Psoas muscle (tissue), 8 donors: Measurements from ENCODE around the gene PPP6R1. TPM values are rescaled to one million over a fixed set of nuclear protein-coding genes. Genes with fewer than 3 reads are reported as not detected.

Source experiments
- ATAC-seq, 4 donors: fragments of 200-7000 bp; cut with Tn5 transposase; one replicate each; pipeline ENCODE4 v1.9.1; 2020; ENCODE audit warnings: moderate library complexity in 3 of 4, mild to moderate bottlenecking in 2 of 4
- DNase-seq, 2 donors: peaks; one replicate each; pipeline ENCODE4 v3.0.0-alpha.2; 2020
- H3K27ac ChIP-seq: fragments of 200-600 bp; one replicate; pipeline ENCODE4 v1.8.0; 2022
- H3K27me3 ChIP-seq, 3 donors: fragments of 200-600 bp in 1 of 3; one replicate each; pipeline versions ENCODE4 v1.6.1 to v1.8.0; 2013 to 2022; ENCODE audit warnings: low read length in 2 of 3, mild to moderate bottlenecking in 2 of 3, moderate library complexity in 1 of 3; ENCODE audit not compliant: insufficient read depth in 3 of 3
- H3K36me3 ChIP-seq, 2 donors: fragments of 200-600 bp in 1 of 2; one replicate each; pipeline versions ENCODE4 v1.6.1 to v1.8.0; 2013 to 2022; ENCODE audit warnings: low read depth in 1 of 2, mild to moderate bottlenecking in 1 of 2, moderate library complexity in 1 of 2; ENCODE audit not compliant: insufficient read depth in 1 of 2
- H3K4me1 ChIP-seq: fragments of 200-600 bp; one replicate; pipeline ENCODE4 v1.8.0; 2022
- H3K4me3 ChIP-seq: fragments of 200-600 bp; one replicate; pipeline ENCODE4 v1.8.0; 2022; ENCODE audit warnings: mild to moderate bottlenecking
- H3K9me3 ChIP-seq: fragments of 200-600 bp; one replicate; pipeline ENCODE4 v1.8.0; 2022
- WGBS, 3 donors: extraction: QIAGEN DNeasy Blood & Tissue Kit; methylation state at CpG; one replicate each; pipeline versions ENCODE4 v1.1.6 to v1.1.7; 2013; 5-methylcytosine and 5-hydroxymethylcytosine counted together
- intact Hi-C, 2 donors: fragments of 100-400 bp; cut with DNase I; formaldehyde crosslinking; loops; one replicate each; pipeline versions ENCODE4 v1.11.0 to v1.14.2; 2022
- polyA plus RNA-seq, 3 donors: library from polyadenylated mRNA; stranded (reverse); fragments of 200-250 nt; gene quantifications; one replicate each; pipeline ENCODE4 v1.2.3, GENCODE V29; 2013
- total RNA-seq, 4 donors: library from RNA; stranded (reverse); fragmentation: NEBNext Ultra II Directional in 2 of 4; extraction: Animal tissue kit (Norgen Biotek cat#: 25700) in 2 of 4; gene quantifications; one replicate each; pipeline versions ENCODE4 v1.2.1 to v1.2.4, GENCODE V29; 2021 to 2023
- TF ChIP-seq, protein P1 (sequence below): fragments of 200-600 bp; IDR thresholded peaks from one replicate; pipeline ENCODE4 v1.8.0; 2022; ENCODE audit warnings: antibody characterized with exemption
- donor health status: healthy with polysubstance abuse.
- donor health status: DM: no; HTN: no; CAD: no; lungs with moderate emphysema.
- donor health status: Bipolar disorder and iron deficiency.
- donor health status: healthy.
- donor health status: DM: yes; HTN: yes; CAD: no.
- donor health status: DM: no; HTN: no; CAD: no.
- donor health status: DM: no; HTN: no; CAD: no.
- donor health status: DM: yes; HTN: yes; CAD: no.

PPP6R1 gene
- total and polyA plus RNA-seq, 7 donors, result 27.9 to 72.3 (median 45.6) TPM

DNA sequence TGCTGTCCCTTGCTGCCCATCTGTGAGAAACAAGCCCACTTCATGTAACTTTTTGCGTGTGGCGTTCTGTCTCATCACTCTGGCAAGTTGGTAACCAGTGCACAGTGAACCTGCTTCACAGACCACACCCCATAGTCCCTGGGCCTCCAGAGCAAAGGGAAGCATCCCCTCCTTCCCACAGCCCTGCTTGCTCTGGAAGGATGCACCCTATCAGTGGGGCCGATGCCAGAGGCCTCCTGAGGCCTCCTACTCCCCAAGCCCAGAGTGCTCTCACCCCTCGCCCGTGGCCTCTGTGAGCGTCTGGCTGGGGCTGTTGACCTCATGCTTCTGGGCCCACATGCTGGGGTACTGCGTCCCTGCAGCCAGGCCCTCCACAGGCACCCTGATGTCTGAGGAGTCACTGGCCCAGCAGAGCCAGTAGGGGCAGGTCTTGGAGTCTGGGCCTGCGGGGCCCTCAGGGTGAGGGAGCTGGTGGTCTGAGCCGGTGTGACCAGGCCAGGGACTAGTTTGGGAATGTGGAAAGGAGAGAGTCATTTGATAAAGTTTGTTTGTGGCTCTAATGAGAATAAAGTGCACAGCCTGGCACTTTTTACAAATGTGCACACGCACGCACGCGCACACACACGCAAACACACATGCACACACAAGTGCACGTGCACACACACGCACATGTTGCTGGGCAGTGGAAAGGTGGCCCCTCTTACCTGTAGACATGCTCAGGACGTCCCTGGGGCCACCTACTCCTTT is 35.4 kb downstream of the PPP6R1 start:
- TF ChIP-seq, protein P1, sequence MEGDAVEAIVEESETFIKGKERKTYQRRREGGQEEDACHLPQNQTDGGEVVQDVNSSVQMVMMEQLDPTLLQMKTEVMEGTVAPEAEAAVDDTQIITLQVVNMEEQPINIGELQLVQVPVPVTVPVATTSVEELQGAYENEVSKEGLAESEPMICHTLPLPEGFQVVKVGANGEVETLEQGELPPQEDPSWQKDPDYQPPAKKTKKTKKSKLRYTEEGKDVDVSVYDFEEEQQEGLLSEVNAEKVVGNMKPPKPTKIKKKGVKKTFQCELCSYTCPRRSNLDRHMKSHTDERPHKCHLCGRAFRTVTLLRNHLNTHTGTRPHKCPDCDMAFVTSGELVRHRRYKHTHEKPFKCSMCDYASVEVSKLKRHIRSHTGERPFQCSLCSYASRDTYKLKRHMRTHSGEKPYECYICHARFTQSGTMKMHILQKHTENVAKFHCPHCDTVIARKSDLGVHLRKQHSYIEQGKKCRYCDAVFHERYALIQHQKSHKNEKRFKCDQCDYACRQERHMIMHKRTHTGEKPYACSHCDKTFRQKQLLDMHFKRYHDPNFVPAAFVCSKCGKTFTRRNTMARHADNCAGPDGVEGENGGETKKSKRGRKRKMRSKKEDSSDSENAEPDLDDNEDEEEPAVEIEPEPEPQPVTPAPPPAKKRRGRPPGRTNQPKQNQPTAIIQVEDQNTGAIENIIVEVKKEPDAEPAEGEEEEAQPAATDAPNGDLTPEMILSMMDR, result no peak
- intact Hi-C loops, result no loop called here
- 82 to 83% (median 83%) methylated on average over 17 of the region's 17 CpGs for WGBS, 3 donors
- Histone ChIP-seq H3K27ac (no peak overlapping the region), H3K27me3 (no peaks in the 10 kb centered on the region), H3K9me3 (peaks cover 2% of the 10 kb centered on the region), H3K4me3 (no peak overlapping the region), H3K4me1 (no peaks in the 10 kb centered on the region), H3K36me3 (peaks cover 0 to 18% of the 10 kb centered on the region in 2 donors)
- ATAC-seq (peak in 2 of 4 donors; percentile 11 to 15), DNase-seq (no peak)

DNA sequence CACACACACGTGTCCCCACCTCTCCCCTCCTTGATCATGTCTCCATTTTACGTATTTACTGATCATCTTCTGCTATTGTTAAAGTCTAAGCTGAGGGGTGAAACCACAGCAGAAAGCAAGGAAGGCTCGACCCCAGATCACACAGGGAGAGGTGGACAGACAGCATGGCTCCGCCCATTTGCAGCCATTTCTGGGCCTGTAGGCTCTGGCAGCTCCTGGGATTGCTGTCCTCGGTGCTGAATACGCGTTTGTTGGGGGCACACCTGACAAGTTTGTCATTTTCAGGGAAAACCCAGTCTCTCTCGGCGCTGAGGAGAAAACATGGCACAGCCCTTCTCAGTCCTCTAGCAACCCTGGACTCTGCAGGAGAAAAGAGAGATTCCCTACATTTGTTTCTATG is 38.3 kb downstream of the PPP6R1 start:
- WGBS, 3 donors, result 66 to 76% (median 73%) methylated on average over 9 of the region's 9 CpGs
- intact Hi-C loops, result no loop called here
- peaks cover 2% of the 10 kb centered on the region for H3K9me3 ChIP-seq
- TF ChIP-seq, protein P1, result no peak
- H3K27me3 ChIP-seq, result no peaks in the 10 kb centered on the region
- no peaks in the 10 kb centered on the region for H3K4me1 ChIP-seq
- ATAC-seq (no peak), DNase-seq (no peak)
- H3K4me3 ChIP-seq, result no peak overlapping the region
- H3K27ac ChIP-seq, result no peak overlapping the region
- no peaks in the 10 kb centered on the region for H3K36me3 ChIP-seq

DNA sequence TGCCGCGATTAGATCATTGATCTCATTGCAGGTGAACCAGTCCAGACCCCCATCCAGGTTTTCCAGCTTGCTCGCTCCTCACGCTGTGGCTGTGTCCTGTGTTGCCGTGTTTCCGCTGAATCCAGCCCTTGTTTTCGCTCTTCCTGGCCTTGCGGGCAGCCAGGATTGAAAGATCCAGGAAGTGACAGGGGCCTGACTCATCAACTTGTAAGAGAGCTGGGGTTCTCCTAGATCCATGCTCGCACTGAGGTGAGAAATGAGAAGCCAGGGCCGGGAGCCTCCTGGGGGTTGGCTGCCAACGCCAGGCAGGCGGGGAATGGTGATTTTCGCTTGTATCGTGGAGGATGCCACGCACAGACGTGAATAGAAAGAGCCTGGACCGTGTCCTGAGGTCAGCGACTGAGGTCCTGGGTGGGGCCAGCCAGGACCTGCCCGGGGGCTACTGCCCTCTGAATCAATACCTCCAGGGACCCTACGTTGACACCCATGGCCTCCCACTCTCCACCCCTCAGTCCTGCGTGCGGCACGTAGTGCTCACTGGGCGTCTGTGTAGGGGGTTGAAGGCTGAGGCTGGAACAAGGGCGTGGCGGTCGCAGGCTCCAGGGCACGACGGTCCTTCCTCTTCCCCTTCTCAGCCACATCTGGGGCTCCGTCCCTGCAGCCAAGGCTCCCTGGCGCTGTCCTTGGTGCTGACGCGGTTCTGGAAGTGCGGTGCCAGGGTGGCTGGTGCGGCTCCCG is 42.2 kb downstream of the PPP6R1 start:
- H3K27me3 ChIP-seq, result peaks cover 0 to 17% (median 5%) of the 10 kb centered on the region in 3 donors
- no peaks in the 10 kb centered on the region for H3K36me3 ChIP-seq
- peak overlapping the region; percentile 58 for H3K4me3 ChIP-seq
- H3K27ac ChIP-seq, result no peak overlapping the region
- ATAC-seq (peak; percentile 63 to 83 (median 82)), DNase-seq (peak; percentile 79 to 87)
- no peaks in the 10 kb centered on the region for H3K4me1 ChIP-seq
- peaks cover 2% of the 10 kb centered on the region for H3K9me3 ChIP-seq
- TF ChIP-seq, protein P1, result no peak
- WGBS, 3 donors, result 4 to 7% (median 5%) methylated on average over 31 to 36 of the region's 36 CpGs
- intact Hi-C loops, result no loop called here

DNA sequence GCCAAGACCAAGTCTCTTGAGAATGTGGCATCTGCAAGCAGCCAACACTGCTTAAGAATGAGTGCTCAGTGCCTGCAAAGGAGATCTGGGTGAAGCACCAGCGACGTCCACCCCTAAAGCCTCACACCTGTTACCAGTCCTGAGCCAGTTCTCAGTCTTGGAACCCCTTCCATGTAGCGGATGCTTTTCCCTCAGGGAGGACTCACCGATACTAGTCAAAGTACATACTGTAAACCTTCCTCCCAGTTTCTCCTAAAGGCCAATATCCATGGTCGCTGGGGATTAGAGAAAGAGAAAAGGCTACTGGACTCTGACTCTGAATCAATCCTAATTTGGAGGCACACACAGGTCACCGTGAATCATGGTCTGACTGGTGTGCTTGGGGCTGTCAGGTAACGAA is 45.3 kb downstream of the PPP6R1 start:
- WGBS, 3 donors, result 67 to 73% (median 72%) methylated on average over 7 of the region's 7 CpGs
- Histone ChIP-seq H3K27ac (no peak overlapping the region), H3K36me3 (no peaks in the 10 kb centered on the region), H3K4me1 (no peaks in the 10 kb centered on the region), H3K4me3 (no peak overlapping the region), H3K9me3 (no peaks in the 10 kb centered on the region), H3K27me3 (peaks cover 0 to 24% (median 5%) of the 10 kb centered on the region in 3 donors)
- ATAC-seq, result no peak
- TF ChIP-seq, protein P1, result no peak
- no peak for DNase-seq
- intact Hi-C loops, result no loop called here
